Endothelial cell (in vitro differentiated cells): Measurements from ENCODE around the gene THRB. TPM values are rescaled to one million over a fixed set of nuclear protein-coding genes. Genes with fewer than 3 reads are reported as not detected.

Experiments
- DNase-seq: peaks from one replicate; pipeline ENCODE4 v3.0.0; 2021; ENCODE audit warnings: low spot score
- H3K27ac Mint-ChIP-seq: one replicate; pipeline ENCODE4 v1.8.0; 2021; ENCODE audit warnings: mixed read lengths, inconsistent platforms; ENCODE audit not compliant: unreplicated experiment
- H3K27me3 Mint-ChIP-seq: one replicate; pipeline ENCODE4 v1.8.0; 2021; ENCODE audit warnings: mild to moderate bottlenecking, moderate library complexity, mixed read lengths, inconsistent platforms; ENCODE audit not compliant: unreplicated experiment
- H3K36me3 Mint-ChIP-seq: one replicate; pipeline ENCODE4 v1.8.0; 2021; ENCODE audit warnings: mild to moderate bottlenecking, low read depth, mixed read lengths, inconsistent platforms; ENCODE audit not compliant: unreplicated experiment
- H3K4me1 Mint-ChIP-seq: one replicate; pipeline ENCODE4 v1.8.0; 2021; ENCODE audit warnings: mild to moderate bottlenecking, mixed read lengths, inconsistent platforms; ENCODE audit not compliant: unreplicated experiment
- H3K4me3 Mint-ChIP-seq: one replicate; pipeline ENCODE4 v1.8.0; 2021; ENCODE audit warnings: mild to moderate bottlenecking, mixed read lengths, inconsistent platforms; ENCODE audit not compliant: unreplicated experiment
- H3K9me3 Mint-ChIP-seq: one replicate; pipeline ENCODE4 v1.8.0; 2021; ENCODE audit warnings: mixed read lengths, inconsistent platforms; ENCODE audit not compliant: unreplicated experiment
- CTCF ChIP-seq: fragments of 200-600 bp; sonication (generic); IDR thresholded peaks from one replicate; pipeline ENCODE4 v1.5.0; 2021; ENCODE audit warnings: antibody characterized with exemption; ENCODE audit not compliant: unreplicated experiment
- total RNA-seq: library from RNA; stranded (reverse); fragmentation: NEBNext Ultra II Directional; extraction: Animal tissue kit (Norgen Biotek cat#: 25700); gene quantifications from one replicate; pipeline ENCODE4 v1.2.1, GENCODE V29; 2021; ENCODE audit not compliant: unreplicated experiment

The THRB gene
- total RNA-seq, 1 donor from 2014 or later = 0.38 TPM

GRCh38 chr3:24464389-24464788, 30.3 kb downstream of the THRB start:
- no peaks in the 10 kb centered on the region for H3K4me1 Mint-ChIP-seq
- H3K27ac Mint-ChIP-seq = no peak overlapping the region
- H3K9me3 Mint-ChIP-seq = no peaks in the 10 kb centered on the region
- no peak for DNase-seq
- no peak overlapping the region for H3K4me3 Mint-ChIP-seq
- H3K27me3 Mint-ChIP-seq = peaks cover 2% of the 10 kb centered on the region
- TF ChIP-seq CTCF = no peak
- no peaks in the 10 kb centered on the region for H3K36me3 Mint-ChIP-seq

GRCh38 chr3:24462737-24463136, 31.9 kb downstream of the THRB start:
- Mint-ChIP-seq H3K36me3 (no peaks in the 10 kb centered on the region), H3K4me3 (no peak overlapping the region), H3K27me3 (peaks cover 5% of the 10 kb centered on the region), H3K9me3 (no peaks in the 10 kb centered on the region), H3K27ac (no peak overlapping the region), H3K4me1 (no peaks in the 10 kb centered on the region)
- no peak for DNase-seq
- no peak for TF ChIP-seq CTCF

GRCh38 chr3:24460974-24461373, 33.7 kb downstream of the THRB start:
- Mint-ChIP-seq H3K9me3 (no peaks in the 10 kb centered on the region), H3K4me3 (no peak overlapping the region), H3K27ac (no peak overlapping the region), H3K4me1 (no peaks in the 10 kb centered on the region), H3K27me3 (peaks cover 5% of the 10 kb centered on the region), H3K36me3 (no peaks in the 10 kb centered on the region)
- TF ChIP-seq CTCF = no peak
- no peak for DNase-seq

- Mint-ChIP-seq H3K27ac (no peak overlapping the region), H3K36me3 (no peaks in the 10 kb centered on the region), H3K4me1 (no peaks in the 10 kb centered on the region), H3K4me3 (no peak overlapping the region), H3K27me3 (peaks cover 5% of the 10 kb centered on the region), H3K9me3 (no peaks in the 10 kb centered on the region)
- no peak for DNase-seq
- TF ChIP-seq CTCF = no peak
Measured at GRCh38 chr3:24457719-24458118, 36.9 kb downstream of the THRB start.

- DNase-seq = no peak
- H3K27ac Mint-ChIP-seq = no peak overlapping the region
- peaks cover 5% of the 10 kb centered on the region for H3K27me3 Mint-ChIP-seq
- H3K4me3 Mint-ChIP-seq = no peak overlapping the region
- no peaks in the 10 kb centered on the region for H3K4me1 Mint-ChIP-seq
- no peaks in the 10 kb centered on the region for H3K9me3 Mint-ChIP-seq
- no peak for TF ChIP-seq CTCF
- H3K36me3 Mint-ChIP-seq = no peaks in the 10 kb centered on the region
Measured at GRCh38 chr3:24454856-24455255, 39.8 kb downstream of the THRB start.
